HepG2 (cell line): ENCODE measurements around the gene PLCD4. TPM values are rescaled to one million over a fixed set of nuclear protein-coding genes. Genes with fewer than 3 reads are reported as not detected.

Source experiments
- BATF2 ChIP-seq: sonication (generic); formaldehyde crosslinking; IDR thresholded peaks from 2 replicates; pipeline ENCODE4 v1.8.0; 2022; ENCODE audit warnings: mild to moderate bottlenecking, missing genetic modification reagents, moderate library complexity
- GATAD2A ChIP-seq: IDR thresholded peaks from 2 replicates; pipeline ENCODE4 v1.6.1; 2016
- HIVEP1 ChIP-seq: sonication (generic); formaldehyde crosslinking; IDR thresholded peaks from 2 replicates; pipeline ENCODE4 v1.4.0; 2020; ENCODE audit warnings: mild to moderate bottlenecking, missing genetic modification reagents
- HOXA9 ChIP-seq: sonication (generic); formaldehyde crosslinking; IDR thresholded peaks from 2 replicates; pipeline ENCODE4 v1.8.1; 2022; ENCODE audit warnings: missing genetic modification reagents, mild to moderate bottlenecking, moderate library complexity, borderline replicate concordance
- IKZF1 ChIP-seq: fragments of 450-650 bp; IDR thresholded peaks from 2 replicates; pipeline ENCODE4 v1.7.1; 2016
- ISL2 ChIP-seq: sonication (generic); formaldehyde crosslinking; IDR thresholded peaks from 2 replicates; pipeline ENCODE4 v1.5.0; 2020; ENCODE audit warnings: missing genetic modification reagents
- KDM2A ChIP-seq: sonication (generic); formaldehyde crosslinking; IDR thresholded peaks from 2 replicates; pipeline ENCODE4 v1.4.0; 2020; ENCODE audit warnings: low read depth, missing genetic modification reagents, borderline replicate concordance
- MED13 ChIP-seq: sonication (generic); formaldehyde crosslinking; IDR thresholded peaks from 2 replicates; pipeline ENCODE4 v1.5.0; 2020; ENCODE audit warnings: missing genetic modification reagents
- MYC ChIP-seq: sonication (generic); formaldehyde crosslinking; IDR thresholded peaks from 2 replicates; pipeline ENCODE4 v1.9.0; 2021; ENCODE audit warnings: missing genetic modification reagents, borderline replicate concordance
- REXO4 ChIP-seq: sonication (generic); formaldehyde crosslinking; IDR thresholded peaks from 2 replicates; pipeline ENCODE4 v1.8.0; 2022; ENCODE audit warnings: missing genetic modification reagents, mild to moderate bottlenecking, borderline replicate concordance
- SP1 ChIP-seq, 2 experiments: fragments of 450-650 bp in 1 of 2; sonication (generic) in 1 of 2; formaldehyde crosslinking in 1 of 2; IDR thresholded peaks; 2 replicates each; pipeline versions ENCODE4 v1.4.0 to v1.6.1; 2016 to 2020; ENCODE audit warnings: missing genetic modification reagents in 1 of 2
- TGIF2 ChIP-seq: IDR thresholded peaks from 2 replicates; pipeline ENCODE4 v1.6.1; 2016; ENCODE audit warnings: control low read depth, missing compliant biosample characterization
- ZMAT3 ChIP-seq: sonication (generic); formaldehyde crosslinking; conservative IDR thresholded peaks from 2 replicates; pipeline ENCODE4 v1.7.0; 2021; ENCODE audit warnings: missing genetic modification reagents
- ZMYM4 ChIP-seq: sonication (generic); formaldehyde crosslinking; IDR thresholded peaks from 2 replicates; pipeline ENCODE4 v1.8.1; 2023; ENCODE audit warnings: mild to moderate bottlenecking, missing genetic modification reagents
- ZNF3 ChIP-seq: IDR thresholded peaks from 2 replicates; pipeline ENCODE4 v1.7.0; 2017; ENCODE audit warnings: inconsistent platforms
- ZNF691 ChIP-seq: sonication (generic); formaldehyde crosslinking; IDR thresholded peaks from 2 replicates; pipeline ENCODE4 v1.4.0; 2020; ENCODE audit warnings: missing genetic modification reagents, low read depth, mild to moderate bottlenecking, borderline replicate concordance
- ZNF768 ChIP-seq: sonication (generic); formaldehyde crosslinking; IDR thresholded peaks from 2 replicates; pipeline ENCODE4 v1.4.0; 2020; ENCODE audit warnings: missing genetic modification reagents
- polyA plus RNA-seq, 8 experiments: library from polyadenylated mRNA; depleted of rRNA in 3 of 8; stranded (reverse) in 7 of 8; unstranded in 1 of 8; fragments of >200 nt; fragmentation: Illumina TruSeq in 4 of 8; extraction: Trizol in 4 of 8; gene quantifications; 2 replicates each; pipeline versions ENCODE4 v1.2.1 to v1.2.3, GENCODE V29; 2011 to 2016; ENCODE audit warnings: low read depth in 4 of 8, missing spikeins in 1 of 8, mixed read lengths in 1 of 8; ENCODE audit not compliant: insufficient read depth in 1 of 8
- total RNA-seq, 5 experiments: library from RNA; depleted of rRNA; stranded (reverse); fragments of >200 nt; fragmentation: Illumina TruSeq; extraction: Trizol; gene quantifications; 2 replicates each; pipeline ENCODE4 v1.2.3, GENCODE V29; 2016; ENCODE audit warnings: low read depth in 1 of 5
- TF ChIP-seq, protein P1 (sequence below): sonication (generic); formaldehyde crosslinking; IDR thresholded peaks from 2 replicates; pipeline ENCODE4 v1.5.1; 2020; ENCODE audit warnings: mild to moderate bottlenecking, missing genetic modification reagents, borderline replicate concordance
- TF ChIP-seq, protein P2 (sequence below): sonication (generic); formaldehyde crosslinking; IDR thresholded peaks from 2 replicates; pipeline ENCODE4 v1.5.1; 2020; ENCODE audit warnings: missing genetic modification reagents, mild to moderate bottlenecking, borderline replicate concordance

PLCD4 gene
- total and polyA plus RNA-seq, 2 of the 13 experiments (the other 11 are each of a cell fraction or from before 2014, with no cell fraction given) = 0.26 TPM; not detected in 1

GRCh38 chr2:218568190-218569037 is 39.3 kb upstream of the PLCD4 start, which contains the start of the genes CNOT9 and USP37 (continued):
- TF ChIP-seq HOXA9 (CRISPR knock-in tag) (peak; percentile 97), IKZF1 (no peak), SP1 (IDR thresholded peaks at IDR 0.05) (peak; percentile 4; the same call in 1 of the 2 replicates), SP1 (CRISPR knock-in tag; IDR thresholded peaks at IDR 0.05) (peak; percentile 95), ISL2 (CRISPR knock-in tag) (peak; percentile 35; the same call in 1 of the 2 replicates), ZNF3 (CRISPR knock-in tag) (peak; percentile 41; the same call in 1 of the 2 replicates), KDM2A (CRISPR knock-in tag) (0 out of 2 replicates have a peak, but pooled peaks have one; percentile 16), MYC (CRISPR knock-in tag) (peak; percentile 66), GATAD2A (peak; percentile 65), ZNF691 (CRISPR knock-in tag) (peak; percentile 60; the same call in 1 of the 2 replicates), ZNF768 (CRISPR knock-in tag) (peak; percentile 44; the same call in 1 of the 2 replicates), ZMYM4 (CRISPR knock-in tag) (peak; percentile 96), HIVEP1 (CRISPR knock-in tag) (peak; percentile 90; the same call in 1 of the 2 replicates), REXO4 (peak; percentile 71; the same call in 1 of the 2 replicates), TGIF2 (CRISPR knock-in tag) (peak; percentile 39), BATF2 (CRISPR knock-in tag) (peak; percentile 98), ZMAT3 (CRISPR knock-in tag) (peak; percentile 99), MED13 (no peak; the same call in none of the 2 replicates)
- TF ChIP-seq, protein P1, sequence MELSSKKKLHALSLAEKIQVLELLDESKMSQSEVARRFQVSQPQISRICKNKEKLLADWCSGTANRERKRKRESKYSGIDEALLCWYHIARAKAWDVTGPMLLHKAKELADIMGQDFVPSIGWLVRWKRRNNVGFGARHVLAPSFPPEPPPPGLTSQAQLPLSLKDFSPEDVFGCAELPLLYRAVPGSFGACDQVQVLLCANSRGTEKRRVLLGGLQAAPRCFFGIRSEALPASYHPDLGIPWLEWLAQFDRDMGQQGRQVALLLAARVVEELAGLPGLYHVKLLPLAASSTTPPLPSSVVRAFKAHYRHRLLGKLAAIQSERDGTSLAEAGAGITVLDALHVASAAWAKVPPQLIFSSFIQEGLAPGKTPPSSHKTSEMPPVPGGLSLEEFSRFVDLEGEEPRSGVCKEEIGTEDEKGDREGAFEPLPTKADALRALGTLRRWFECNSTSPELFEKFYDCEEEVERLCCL (CRISPR knock-in tag) = no peak
- TF ChIP-seq, protein P2, sequence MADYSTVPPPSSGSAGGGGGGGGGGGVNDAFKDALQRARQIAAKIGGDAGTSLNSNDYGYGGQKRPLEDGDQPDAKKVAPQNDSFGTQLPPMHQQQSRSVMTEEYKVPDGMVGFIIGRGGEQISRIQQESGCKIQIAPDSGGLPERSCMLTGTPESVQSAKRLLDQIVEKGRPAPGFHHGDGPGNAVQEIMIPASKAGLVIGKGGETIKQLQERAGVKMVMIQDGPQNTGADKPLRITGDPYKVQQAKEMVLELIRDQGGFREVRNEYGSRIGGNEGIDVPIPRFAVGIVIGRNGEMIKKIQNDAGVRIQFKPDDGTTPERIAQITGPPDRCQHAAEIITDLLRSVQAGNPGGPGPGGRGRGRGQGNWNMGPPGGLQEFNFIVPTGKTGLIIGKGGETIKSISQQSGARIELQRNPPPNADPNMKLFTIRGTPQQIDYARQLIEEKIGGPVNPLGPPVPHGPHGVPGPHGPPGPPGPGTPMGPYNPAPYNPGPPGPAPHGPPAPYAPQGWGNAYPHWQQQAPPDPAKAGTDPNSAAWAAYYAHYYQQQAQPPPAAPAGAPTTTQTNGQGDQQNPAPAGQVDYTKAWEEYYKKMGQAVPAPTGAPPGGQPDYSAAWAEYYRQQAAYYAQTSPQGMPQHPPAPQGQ = peak; percentile 60; the same call in 1 of the 2 replicates
